SIG-M5 treated with dmso at 0.1 percent for 504 hours (cell line): ENCODE results near the gene ISOC2.
"Not testable (repeated sequence)": the region's sequence is repeated elsewhere in the genome, so short reads cannot be mapped to it uniquely, and the experiment has no call there.

Source experiments
- DNase-seq: peaks from one replicate; lab custom pipeline; 2025; ENCODE audit not compliant: unreplicated experiment; lab: John Stamatoyannopoulos, UW

The ISOC2 gene

DNA sequence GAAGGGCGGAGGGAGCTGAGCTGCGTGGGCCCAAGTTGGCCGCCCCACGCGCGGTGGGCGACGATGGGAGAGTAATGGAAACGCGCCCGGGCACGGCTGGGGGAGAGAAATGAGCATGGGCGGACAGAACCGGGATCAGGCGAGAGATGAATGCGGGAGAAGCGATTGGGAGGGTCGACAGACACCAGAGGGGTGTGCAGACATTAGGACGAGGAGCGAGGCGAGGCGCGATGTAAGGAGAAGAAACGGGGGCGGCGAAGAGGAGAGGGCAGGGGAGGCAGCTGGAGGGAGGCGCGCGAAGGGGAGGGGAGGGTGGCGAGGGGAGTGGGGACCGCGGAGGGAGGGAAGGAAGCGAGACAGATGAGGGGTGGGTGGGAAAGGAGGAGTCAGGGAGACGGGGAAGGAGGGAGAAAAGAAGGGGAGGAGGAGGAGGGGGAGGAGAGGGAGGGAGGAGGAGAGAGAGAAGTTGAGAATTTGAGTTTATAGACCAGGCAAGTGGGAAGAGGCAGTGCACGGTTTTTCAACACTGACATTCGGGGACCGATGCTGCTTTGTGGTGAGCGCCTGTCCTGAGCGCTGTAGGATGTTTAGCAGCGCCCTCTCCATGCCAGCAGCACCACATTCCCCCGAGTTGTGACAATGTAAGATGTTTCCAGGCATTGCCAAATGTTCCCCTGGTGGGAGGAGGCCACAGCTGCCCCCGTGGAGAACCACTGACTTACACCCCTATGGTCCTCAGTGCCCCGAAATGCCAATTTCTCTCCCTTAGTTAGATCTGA lies 18.2 kb downstream of the ISOC2 start, which contains the start of gene SHISA7:
Gene SHISA7, minus strand, starts transcription at position 256 of the 779 bp plus-strand sequence. CDS start 437 bp downstream, outside the sequence.
- no peak for DNase-seq

DNA sequence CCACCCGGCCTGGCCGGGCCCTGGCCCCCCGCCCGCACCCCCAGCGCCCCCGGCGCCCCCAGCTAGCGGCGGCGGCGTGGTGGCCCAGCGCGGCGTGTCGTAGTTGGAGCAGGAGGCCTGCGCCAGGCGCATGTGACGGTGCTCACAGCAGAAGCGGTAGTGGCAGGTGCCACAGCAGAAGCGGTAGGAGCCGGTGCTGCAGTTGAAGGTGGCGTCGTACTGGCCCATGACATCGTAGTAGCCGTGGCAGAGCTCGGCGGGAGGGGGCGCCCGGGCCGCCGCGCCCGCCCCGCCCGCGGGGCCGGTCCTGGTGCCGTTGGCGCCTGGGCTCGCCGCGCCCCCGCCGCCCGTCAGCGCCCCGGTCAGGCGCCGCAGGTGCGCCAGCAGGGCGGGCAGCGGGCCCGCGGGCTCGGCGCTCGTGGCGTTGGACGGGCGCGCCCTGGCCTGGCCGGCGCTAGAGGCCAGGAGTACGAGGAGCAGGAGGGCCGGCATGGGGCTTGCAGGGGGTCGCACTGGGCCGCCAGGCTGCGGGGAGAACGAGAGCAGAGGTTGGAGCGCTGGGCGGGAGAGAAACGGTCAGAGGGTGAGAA lies 19.0 kb downstream of the ISOC2 start:
- no peak for DNase-seq

GRCh38 chr19:55441692-55442321 lies 19.6 kb downstream of the ISOC2 start:
- no peak for DNase-seq

DNA sequence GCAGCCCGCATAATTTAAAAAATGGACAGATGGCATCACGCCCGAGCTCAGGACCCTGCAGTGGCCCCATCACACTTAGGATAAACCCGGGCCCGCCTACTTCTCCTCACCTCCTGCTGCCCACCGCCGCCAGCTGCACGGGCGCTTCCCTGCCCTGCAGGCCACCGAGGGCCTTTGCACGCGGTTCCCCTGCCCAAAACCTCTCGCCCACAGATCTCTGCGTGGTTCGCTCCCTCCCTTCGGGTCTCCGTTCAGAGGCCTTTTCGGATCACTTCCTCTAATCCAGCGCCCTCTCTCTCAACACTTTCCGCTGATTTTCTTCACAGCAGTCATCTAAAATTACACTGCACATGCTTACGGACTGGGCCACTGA lies 20.1 kb downstream of the ISOC2 start:
- DNase-seq, result peak; percentile 77

DNA sequence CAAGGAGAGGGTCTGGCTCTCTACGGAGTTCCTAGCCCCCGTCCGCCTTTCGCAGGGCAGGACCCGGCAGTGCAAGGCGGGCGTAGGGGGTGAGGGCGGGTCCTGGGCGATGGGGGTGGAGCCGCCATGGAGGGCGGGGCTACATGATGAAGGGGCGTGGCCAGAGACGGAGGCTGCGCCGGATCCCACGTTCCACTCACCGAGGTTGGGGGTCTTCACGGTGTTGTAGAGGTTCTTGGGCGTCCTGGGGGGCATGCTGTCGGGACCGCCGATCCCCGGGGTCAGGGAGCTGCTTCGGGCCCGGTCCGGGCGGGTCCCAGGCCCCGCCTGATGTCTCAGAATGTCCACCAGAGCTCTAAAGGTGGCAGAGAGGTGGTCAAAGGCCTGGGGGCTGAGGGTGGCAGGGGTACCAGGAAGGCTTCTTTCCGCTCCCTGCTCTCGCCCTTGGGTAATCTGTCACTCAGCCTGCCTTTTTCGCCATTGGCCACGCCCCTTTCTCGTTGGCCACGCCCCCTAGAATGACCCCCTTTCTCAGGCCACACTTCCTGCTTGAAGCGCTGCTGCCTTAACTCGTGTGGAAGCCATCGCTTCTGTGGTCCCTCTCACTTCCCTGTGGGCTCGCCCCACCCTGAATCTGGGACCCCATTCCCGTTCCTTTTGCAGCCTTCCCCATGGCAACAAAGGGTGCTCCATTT lies 20.9 kb downstream of the ISOC2 start:
- DNase-seq, result no peak

DNA sequence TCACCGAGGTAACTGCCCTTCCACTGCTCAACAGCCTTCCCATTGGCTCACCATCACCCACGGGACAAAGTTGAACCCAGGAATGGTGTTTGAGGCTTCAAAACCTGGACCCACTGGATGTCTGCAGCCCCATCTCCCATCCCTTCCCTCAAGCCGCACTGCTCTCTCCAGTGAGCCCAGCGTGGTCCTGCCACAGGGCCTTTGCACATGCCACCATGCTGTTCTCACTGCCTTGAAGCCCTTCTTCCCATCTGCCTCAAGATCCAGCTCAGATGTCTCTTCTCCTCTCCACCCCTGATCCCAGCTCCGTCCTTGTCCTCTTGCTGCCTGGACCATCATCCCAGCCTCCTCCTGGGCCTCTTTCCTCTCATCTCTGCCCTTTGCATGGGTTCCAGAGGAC lies 22.4 kb downstream of the ISOC2 start:
- DNase-seq, result no peak

DNA sequence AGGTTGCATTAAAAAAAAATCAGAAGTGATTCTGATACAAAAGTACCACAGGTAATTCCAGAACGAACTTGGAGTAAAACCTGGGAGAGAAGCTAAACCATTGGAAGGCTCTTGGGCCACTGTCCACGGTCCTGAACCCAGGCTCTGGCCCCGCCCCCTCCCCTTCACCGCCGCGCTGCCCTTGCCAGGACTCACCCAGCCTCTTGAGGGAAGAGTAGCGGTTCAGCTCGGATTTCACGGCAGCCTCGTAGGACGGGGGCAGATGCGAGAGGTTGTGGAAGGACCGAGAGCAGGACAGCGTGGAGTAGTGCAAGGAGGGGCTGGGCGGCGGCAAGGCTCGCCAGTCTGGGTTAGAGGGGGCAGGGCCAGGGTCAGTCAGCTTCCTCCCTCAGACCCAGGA lies 24.0 kb downstream of the ISOC2 start:
- DNase-seq, result peak; percentile 47

- no peak for DNase-seq
These were observed 24.6 kb downstream of the ISOC2 start for GRCh38 chr19:55436847-55437246.

- DNase-seq, result no peak
These were observed 26.4 kb downstream of the ISOC2 start for GRCh38 chr19:55435020-55435419.

DNA sequence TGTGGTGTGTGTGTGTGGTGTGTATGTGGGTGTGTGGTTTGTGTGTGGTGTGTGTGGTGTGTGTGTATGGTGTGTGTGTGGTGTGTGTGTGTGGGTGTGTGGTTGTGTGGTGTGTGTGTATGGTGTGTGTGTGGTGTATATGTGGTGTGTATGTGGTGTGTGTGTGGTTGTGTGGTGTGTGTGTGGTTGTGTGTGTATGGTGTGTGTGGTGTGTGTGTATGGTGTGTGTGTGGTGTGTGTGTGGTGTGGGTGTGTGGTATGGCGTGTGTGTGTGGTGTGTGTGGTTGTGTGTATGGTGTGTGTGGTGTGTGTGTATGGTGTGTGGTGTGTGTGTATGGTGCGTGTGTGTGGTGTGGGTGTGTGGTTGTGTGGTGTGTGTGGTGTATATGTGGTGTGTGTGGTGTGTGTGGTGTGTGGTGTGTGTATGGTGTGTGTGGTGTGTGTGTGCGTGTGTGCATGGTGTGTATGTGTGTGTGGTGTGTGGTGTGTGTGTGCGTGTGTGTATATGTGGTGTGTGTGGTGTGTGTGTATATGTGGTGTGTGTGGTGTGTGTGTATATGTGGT lies 27.0 kb downstream of the ISOC2 start:
- no peak for DNase-seq

GRCh38 chr19:55433292-55433691 lies 28.1 kb downstream of the ISOC2 start:
- DNase-seq, result no peak

DNA sequence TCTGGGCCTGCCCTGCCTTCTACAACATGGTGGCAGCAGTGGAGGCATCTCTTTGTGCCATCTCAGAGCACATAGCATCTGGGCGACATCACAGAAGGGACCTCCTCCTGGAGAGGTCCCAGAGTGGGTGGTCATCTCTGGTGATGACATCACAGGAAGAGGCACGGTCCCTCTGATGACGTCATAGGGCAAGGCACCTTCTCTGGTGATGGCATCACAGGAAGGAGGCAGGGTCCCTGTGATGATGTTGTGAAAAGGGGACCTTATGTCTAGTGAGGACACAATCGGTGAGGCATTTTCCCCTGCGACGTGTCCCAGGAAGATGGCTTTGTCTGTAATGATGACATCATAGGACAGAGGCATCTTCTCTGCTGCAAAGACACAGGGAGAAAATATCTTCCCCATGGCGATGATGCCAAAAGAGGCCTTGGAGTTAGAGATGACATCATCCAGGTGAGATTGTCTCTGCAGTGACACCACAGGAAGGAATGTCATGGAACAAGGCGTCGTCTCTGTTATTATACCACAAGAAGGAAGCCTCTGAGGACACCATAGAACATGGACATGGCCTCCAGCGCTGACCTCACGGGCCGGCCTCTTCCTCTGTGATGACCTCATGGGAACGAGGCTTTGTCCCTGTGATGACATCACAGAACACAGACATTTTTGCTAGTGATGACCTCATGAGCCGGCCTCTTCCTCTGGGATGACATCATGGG lies 29.0 kb downstream of the ISOC2 start:
- no peak for DNase-seq

DNA sequence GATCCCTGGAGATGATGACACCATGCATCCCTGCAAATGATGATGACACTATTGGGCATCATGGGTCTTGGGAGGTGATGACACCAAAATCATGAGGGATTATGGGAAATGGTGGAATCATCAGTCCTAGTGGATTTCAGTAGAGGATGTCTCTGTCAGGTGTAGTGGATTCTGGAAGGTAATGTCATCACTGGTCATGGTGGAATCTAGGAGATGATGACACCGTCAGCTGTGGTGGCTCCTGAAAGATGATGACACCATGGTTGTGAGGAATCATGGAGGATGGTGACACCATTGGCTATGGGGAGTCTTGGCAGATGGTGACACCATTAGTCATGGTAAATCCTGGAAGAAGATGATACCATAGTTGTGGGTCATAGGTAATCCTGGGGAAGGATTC lies 30.3 kb downstream of the ISOC2 start:
- no peak for DNase-seq

DNA sequence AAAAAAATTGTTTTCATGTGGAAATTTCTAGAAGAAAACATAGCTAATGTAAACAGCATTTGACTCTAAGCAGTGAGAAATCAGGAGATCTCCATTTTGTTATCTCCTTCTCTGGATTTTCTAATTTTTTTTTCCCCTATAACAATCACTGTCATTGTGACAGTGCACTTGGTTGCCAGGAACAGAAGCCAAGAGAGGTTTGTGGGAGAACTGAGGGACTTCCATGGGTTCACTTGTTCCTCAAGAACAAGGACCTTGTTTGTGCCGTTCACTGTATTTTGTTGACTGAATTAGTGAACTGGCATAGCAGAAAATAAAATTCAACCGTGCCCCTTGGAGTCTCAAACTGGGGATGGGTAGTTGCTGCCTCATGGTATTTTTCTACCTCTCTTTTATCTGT lies 35.4 kb downstream of the ISOC2 start:
- DNase-seq, result no peak

GRCh38 chr19:55424518-55424917 lies 36.9 kb downstream of the ISOC2 start:
- no peak for DNase-seq

DNA sequence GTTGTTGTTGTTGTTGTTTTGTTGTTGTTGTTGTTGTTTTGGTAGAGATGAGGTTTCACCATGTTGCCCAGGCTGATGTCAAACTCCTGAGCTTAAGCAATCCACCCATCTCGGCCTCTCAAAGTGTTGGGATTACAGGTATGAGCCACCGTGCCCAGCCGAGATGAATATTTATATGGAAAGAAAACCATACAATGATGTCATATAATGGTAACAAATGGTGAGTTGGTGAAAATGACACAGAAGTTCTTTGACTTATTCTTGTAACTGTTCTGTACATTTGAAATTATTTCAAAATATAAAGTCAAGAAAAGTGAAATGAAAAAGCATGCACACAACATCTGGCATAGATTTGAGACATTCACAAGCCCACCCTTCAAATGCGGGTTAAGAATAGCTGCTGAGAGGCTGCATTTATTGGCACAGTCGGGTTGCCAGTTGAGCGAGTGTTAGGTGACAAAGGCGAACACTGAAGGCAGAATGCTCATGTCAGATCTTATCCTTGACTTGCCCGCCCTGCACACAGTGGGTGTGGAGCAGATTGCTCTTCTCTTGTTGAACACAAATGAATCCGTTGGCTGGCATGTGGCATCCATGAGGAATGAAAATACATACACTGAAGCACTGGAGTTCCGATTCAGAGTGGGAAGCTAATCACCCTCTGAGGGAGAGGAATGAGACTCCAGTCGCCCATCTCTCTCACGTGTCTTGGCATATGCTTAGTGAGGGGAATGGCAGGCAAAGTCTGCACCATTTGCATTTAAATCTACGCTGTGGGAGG lies 38.0 kb downstream of the ISOC2 start:
- no peak for DNase-seq

- DNase-seq, result not testable (repeated sequence)
These were observed 40.2 kb downstream of the ISOC2 start for GRCh38 chr19:55421281-55421680.

DNA sequence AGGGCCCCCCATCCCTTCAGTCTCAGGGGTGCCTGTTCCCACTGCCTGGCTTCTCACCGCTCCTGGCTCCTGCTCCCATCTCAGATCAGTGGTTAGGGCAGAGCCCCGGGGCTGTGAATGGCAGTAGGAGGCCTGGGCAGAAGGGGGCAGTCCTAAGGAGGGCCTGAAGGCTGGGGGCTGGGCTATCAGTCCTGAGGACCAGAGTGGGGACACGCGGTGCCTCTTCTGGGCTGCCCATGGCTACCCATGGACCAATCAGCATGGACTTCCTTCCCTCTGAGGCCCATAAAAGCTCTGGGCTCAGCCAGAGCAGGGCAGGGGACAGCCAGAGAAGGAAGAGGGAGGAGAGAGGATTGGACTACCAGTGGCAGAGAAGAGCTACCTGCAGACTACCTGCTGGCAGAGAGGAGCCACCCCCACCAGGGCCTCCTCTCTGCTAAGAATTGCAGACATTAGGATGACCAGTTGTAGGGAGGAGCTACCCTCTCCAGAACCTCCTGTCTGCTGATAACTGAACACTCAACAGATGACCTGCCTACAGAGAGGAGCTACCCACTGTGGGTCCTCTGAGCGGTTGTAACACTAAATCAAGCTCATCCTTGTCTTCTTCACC lies 41.7 kb downstream of the ISOC2 start:
- DNase-seq, result no peak

GRCh38 chr19:55419103-55419502 lies 42.3 kb downstream of the ISOC2 start:
- DNase-seq, result no peak

DNA sequence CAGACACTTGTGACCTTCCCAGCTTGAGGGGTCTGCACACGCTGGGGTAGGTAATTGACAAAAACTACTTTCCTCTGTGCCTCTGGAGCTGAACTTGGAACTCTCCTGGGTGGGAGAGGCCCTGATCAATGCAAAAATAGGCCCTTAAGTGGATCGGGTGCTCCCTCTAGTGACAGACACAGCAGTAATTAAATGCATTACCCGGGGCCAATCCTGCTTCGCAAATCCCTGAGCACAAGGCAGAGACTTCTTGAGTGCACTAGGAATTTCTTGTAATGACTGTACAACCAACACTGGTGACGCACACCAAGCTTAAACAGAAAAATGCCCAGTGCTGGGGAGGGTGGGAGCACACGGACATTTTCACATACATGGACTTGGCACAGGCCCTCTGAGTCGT lies 43.3 kb downstream of the ISOC2 start:
- peak; percentile 63 for DNase-seq
